HEK293 (cell line): ENCODE results near the gene S1PR1.
"Not testable (repeated sequence)": the region's sequence is repeated elsewhere in the genome, so short reads cannot be mapped to it uniquely, and the experiment has no call there.

Experiments used
- CTCF ChIA-PET: fragments of 350-600 bp; formaldehyde crosslinking; extraction: SDS; loops from one replicate; lab custom pipeline; 2021; ENCODE audit warnings: antibody characterized with exemption; lab: Yijun Ruan, JAX
- POLR2A ChIA-PET: fragments of 300-600 bp; formaldehyde crosslinking; extraction: SDS; loops from one replicate; lab custom pipeline; 2020; ENCODE audit warnings: antibody characterized with exemption, inconsistent platforms; lab: Yijun Ruan, JAX
- H3K27ac ChIP-seq: fragments of 200-500 bp; sonication (Bioruptor generic); 2 replicates; pipeline ENCODE4 v1.5.1; 2014; ENCODE audit warnings: low read depth, low read length, control low read depth, inconsistent platforms; ENCODE audit errors: extremely low read depth
- H3K36me3 ChIP-seq, 2 experiments: fragments of 200-500 bp in 1 of 2; sonication (Bioruptor generic) in 1 of 2; 1 replicate in 1 of 2; 2 replicates in 1 of 2; pipeline ENCODE4 v1.5.1; 2014 to 2017; ENCODE audit warnings: inconsistent platforms in 2 of 2, low read length in 2 of 2; ENCODE audit not compliant: control insufficient read depth in 2 of 2, insufficient read depth in 1 of 2
- H3K4me1 ChIP-seq: fragments of 200-500 bp; sonication (Bioruptor generic); 2 replicates; pipeline ENCODE4 v1.5.1; 2014; ENCODE audit warnings: mild to moderate bottlenecking, low read length, inconsistent platforms; ENCODE audit not compliant: control insufficient read depth, insufficient read depth
- H3K4me3 ChIP-seq: 2 replicates; pipeline ENCODE4 v1.5.1; 2011; ENCODE audit warnings: low read depth, mild to moderate bottlenecking, control low read depth, low read length, moderate library complexity
- H3K9me3 ChIP-seq: fragments of 200-500 bp; sonication (Bioruptor generic); 2 replicates; pipeline ENCODE4 v1.5.1; 2014; ENCODE audit warnings: low read depth, low read length, inconsistent platforms; ENCODE audit not compliant: control insufficient read depth, insufficient read depth
- BCL6B ChIP-seq: fragments of 450-650 bp; formaldehyde crosslinking; IDR thresholded peaks from 2 replicates; pipeline ENCODE4 v1.5.1; 2017; ENCODE audit warnings: missing biosample characterization, missing genetic modification characterization
- KLF16 ChIP-seq: fragments of 450-650 bp; formaldehyde crosslinking; IDR thresholded peaks from 2 replicates; pipeline ENCODE4 v1.5.1; 2017; ENCODE audit warnings: missing biosample characterization, missing genetic modification characterization
- KLF8 ChIP-seq: fragments of 450-650 bp; formaldehyde crosslinking; IDR thresholded peaks from 2 replicates; pipeline ENCODE4 v1.5.1; 2016; ENCODE audit warnings: missing biosample characterization, missing genetic modification characterization
- WT1 ChIP-seq: fragments of 450-650 bp; formaldehyde crosslinking; IDR thresholded peaks from 2 replicates; pipeline ENCODE4 v1.5.1; 2016; ENCODE audit warnings: missing biosample characterization, missing genetic modification characterization
- YY2 ChIP-seq: fragments of 450-650 bp; formaldehyde crosslinking; IDR thresholded peaks from 2 replicates; pipeline ENCODE4 v1.5.1; 2016; ENCODE audit warnings: missing biosample characterization, missing genetic modification characterization
- ZBTB17 ChIP-seq: fragments of 450-650 bp; formaldehyde crosslinking; IDR thresholded peaks from 2 replicates; pipeline ENCODE4 v1.5.1; 2016; ENCODE audit warnings: missing biosample characterization, missing genetic modification characterization
- ZBTB44 ChIP-seq: fragments of 450-650 bp; IDR thresholded peaks from 2 replicates; pipeline ENCODE4 v1.5.1; 2018; ENCODE audit warnings: missing biosample characterization, mild to moderate bottlenecking, missing genetic modification characterization
- ZEB2 ChIP-seq: fragments of 450-650 bp; formaldehyde crosslinking; IDR thresholded peaks from 2 replicates; pipeline ENCODE4 v1.5.1; 2016; ENCODE audit warnings: missing biosample characterization, missing genetic modification characterization
- ZNF121 ChIP-seq: fragments of 450-650 bp; formaldehyde crosslinking; IDR thresholded peaks from 2 replicates; pipeline ENCODE4 v1.5.1; 2016; ENCODE audit warnings: missing biosample characterization, missing genetic modification characterization
- ZNF184 ChIP-seq: fragments of 450-650 bp; IDR thresholded peaks from 2 replicates; pipeline ENCODE4 v1.5.1; 2018; ENCODE audit warnings: missing biosample characterization, mild to moderate bottlenecking, missing genetic modification characterization
- ZNF311 ChIP-seq: fragments of 450-650 bp; formaldehyde crosslinking; IDR thresholded peaks from 2 replicates; pipeline ENCODE4 v1.5.1; 2017; ENCODE audit warnings: missing biosample characterization, missing genetic modification characterization, borderline replicate concordance
- ZNF350 ChIP-seq: fragments of 450-650 bp; formaldehyde crosslinking; IDR thresholded peaks from 2 replicates; pipeline ENCODE4 v1.5.0; 2017; ENCODE audit warnings: missing biosample characterization, mild to moderate bottlenecking, missing genetic modification characterization
- ZNF521 ChIP-seq: fragments of 450-650 bp; formaldehyde crosslinking; IDR thresholded peaks from 2 replicates; pipeline ENCODE4 v1.5.1; 2017; ENCODE audit warnings: missing biosample characterization, mild to moderate bottlenecking, missing genetic modification characterization
- ZNF571 ChIP-seq: fragments of 450-650 bp; formaldehyde crosslinking; IDR thresholded peaks from 2 replicates; pipeline ENCODE4 v1.5.0; 2017; ENCODE audit warnings: missing biosample characterization, missing genetic modification characterization
- ZNF621 ChIP-seq: fragments of 450-650 bp; formaldehyde crosslinking; IDR thresholded peaks from 2 replicates; pipeline ENCODE4 v1.5.1; 2017; ENCODE audit warnings: missing biosample characterization, missing genetic modification characterization
- ZNF660 ChIP-seq: fragments of 450-650 bp; IDR thresholded peaks from 2 replicates; pipeline ENCODE4 v1.5.1; 2018; ENCODE audit warnings: missing biosample characterization, mild to moderate bottlenecking, missing genetic modification characterization
- ZSCAN4 ChIP-seq: fragments of 450-650 bp; formaldehyde crosslinking; IDR thresholded peaks from 2 replicates; pipeline ENCODE4 v1.5.1; 2017; ENCODE audit warnings: missing biosample characterization, missing genetic modification characterization
- ZXDB ChIP-seq: fragments of 450-650 bp; formaldehyde crosslinking; IDR thresholded peaks from 2 replicates; pipeline ENCODE4 v1.5.1; 2016; ENCODE audit warnings: missing biosample characterization, missing genetic modification characterization

The S1PR1 gene

GRCh38 chr1:101203820-101204540 lies 32.8 kb upstream of the S1PR1 start (continued):
- TF ChIP-seq KLF8 (0 out of 2 replicates have a peak, but pooled peaks have one; percentile 24), BCL6B (tag by site-specific recombination) (0 out of 2 replicates have a peak, but pooled peaks have one; percentile 33), ZNF350 (peak; percentile 60; the same call in 1 of the 2 replicates), YY2 (tag by site-specific recombination) (no peak), ZBTB17 (tag by site-specific recombination) (peak; percentile 49), ZNF621 (tag by site-specific recombination) (0 out of 2 replicates have a peak, but pooled peaks have one; percentile 47), ZBTB44 (0 out of 2 replicates have a peak, but pooled peaks have one; percentile 23), ZNF660 (tag by site-specific recombination) (peak; percentile 73), ZNF184 (tag by site-specific recombination) (no peak)

GRCh38 chr1:101205457-101205856 lies 31.4 kb upstream of the S1PR1 start:
- H3K9me3 ChIP-seq, result no peaks in the 10 kb centered on the region
- H3K36me3 ChIP-seq, result no peaks in the 10 kb centered on the region
- H3K4me3 ChIP-seq, result no peak overlapping the region
- TF ChIP-seq ZSCAN4, result no peak
- no peak for TF ChIP-seq KLF16
- TF ChIP-seq ZXDB (tag by site-specific recombination), result no peak
- TF ChIP-seq ZNF121 (tag by site-specific recombination), result no peak
- TF ChIP-seq WT1 (tag by site-specific recombination), result no peak
- no peak for TF ChIP-seq ZNF311
- no peak for TF ChIP-seq ZNF521 (tag by site-specific recombination)
- TF ChIP-seq ZNF571 (tag by site-specific recombination), result no peak
- no peak for TF ChIP-seq ZEB2 (tag by site-specific recombination)
- POLR2A ChIA-PET, result no interaction called here
- H3K27ac ChIP-seq, result no peak overlapping the region
- CTCF ChIA-PET, result interaction anchor here (0.7 to 1.3 kb wide), 2 partner anchors 10 to 12 kb away, joined by 3 to 4 read pairs; no protein-coding TSS in a partner anchor
- H3K4me1 ChIP-seq, result no peaks in the 10 kb centered on the region

GRCh38 chr1:101206139-101206538 lies 30.7 kb upstream of the S1PR1 start:
- H3K4me3 ChIP-seq, H3K9me3 ChIP-seq, H3K36me3 ChIP-seq, H3K27ac ChIP-seq, POLR2A ChIA-PET, H3K4me1 ChIP-seq, CTCF ChIA-PET: not testable (repeated sequence)

- H3K36me3 ChIP-seq, POLR2A ChIA-PET, CTCF ChIA-PET, H3K4me1 ChIP-seq, H3K4me3 ChIP-seq, H3K9me3 ChIP-seq, H3K27ac ChIP-seq: not testable (repeated sequence)
Measured at GRCh38 chr1:101207271-101207670, 29.5 kb upstream of the S1PR1 start.
